ENCODE data around the gene GABBR1.

The GABBR1 gene

DNA sequence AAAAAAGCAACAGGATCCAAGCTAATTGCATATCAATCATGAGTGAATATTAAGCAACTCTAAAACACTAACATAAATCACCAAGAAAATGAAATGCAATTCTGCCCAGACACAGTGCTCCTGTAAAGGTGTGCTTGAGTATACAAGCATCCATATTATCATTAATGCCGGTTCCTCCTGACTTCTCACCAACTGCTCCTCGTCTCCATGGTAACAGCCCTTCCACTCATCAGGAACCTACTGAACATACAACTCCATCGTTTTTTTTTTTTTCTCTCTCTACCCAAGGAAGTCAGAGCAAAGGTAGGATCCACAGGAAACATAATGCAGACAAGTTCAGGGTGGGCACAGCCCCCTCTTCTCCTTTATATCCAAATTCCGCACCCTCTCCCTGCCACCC, 12.4 kb downstream of the GABBR1 start:
- DNase-seq (ENCODE audit: low spot score) = no peak

DNA sequence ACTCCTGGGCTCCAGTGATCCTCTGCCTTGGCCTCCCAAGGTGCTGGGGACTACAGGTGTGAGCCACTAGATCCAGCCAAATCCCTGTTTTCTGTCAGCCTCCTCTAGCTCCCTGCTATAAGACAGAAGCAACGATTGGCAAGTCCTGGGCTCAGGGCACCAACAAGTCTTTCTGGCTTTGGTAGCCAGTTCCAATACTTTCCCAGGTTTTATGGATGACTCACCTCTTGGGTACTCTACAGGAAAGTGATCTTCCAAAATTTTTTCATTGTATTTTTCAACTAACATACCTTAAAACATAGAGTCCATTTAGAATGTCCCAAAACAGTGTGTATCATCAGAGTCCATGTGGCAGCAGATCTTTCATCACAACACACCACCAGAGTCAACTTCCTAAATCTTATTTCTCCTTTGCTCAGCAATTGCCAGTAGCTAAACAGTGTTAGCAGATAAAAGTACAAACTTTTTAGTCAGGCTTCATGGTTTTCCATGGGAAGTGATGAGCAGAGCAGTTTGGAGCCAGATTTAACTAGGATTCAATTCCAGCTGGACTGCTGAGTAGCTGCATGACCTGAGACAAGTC, 13.3 kb downstream of the GABBR1 start:
- no peak for DNase-seq (ENCODE audit: low spot score)

DNA sequence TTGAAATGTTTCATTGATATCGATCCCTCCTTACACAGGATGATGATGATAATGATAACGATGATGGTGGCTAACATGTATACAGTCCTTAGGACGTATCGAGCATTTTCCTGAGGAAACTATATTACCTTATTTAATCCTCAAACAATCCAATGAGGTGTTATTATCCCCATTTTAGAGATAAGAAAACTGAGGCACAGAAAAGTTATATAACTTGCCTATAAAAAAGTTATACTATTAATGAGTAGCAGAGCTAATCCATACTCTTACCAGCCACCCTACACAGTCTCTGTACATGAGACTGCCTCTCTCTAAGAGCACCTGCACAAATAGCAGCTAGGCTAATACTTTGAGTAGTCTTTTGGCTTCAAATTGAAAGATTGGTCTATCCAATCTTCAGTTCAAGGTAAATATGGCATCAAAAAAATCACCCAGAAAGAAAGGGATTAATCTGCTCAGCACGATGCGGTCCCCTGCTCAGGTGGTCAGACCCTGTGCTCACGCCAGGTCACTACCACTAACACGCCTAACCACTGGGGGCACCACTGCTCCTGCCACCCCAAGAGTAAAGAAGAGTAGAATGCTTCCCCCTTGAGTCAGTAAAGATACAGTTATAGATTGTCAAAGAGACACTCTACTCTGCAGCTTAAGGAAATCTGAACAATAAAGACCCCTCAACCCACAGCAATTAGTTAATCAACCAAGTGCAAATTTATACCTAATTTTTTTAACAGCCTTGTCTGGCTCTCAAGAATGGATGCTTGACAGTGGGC, 15.0 kb downstream of the GABBR1 start:
- DNase-seq (ENCODE audit: low spot score) = no peak

- no peak for DNase-seq (ENCODE audit: low spot score)
These were observed 21.6 kb downstream of the GABBR1 start for GRCh38 chr6:29611426-29611825.

- no peak for DNase-seq (ENCODE audit: low spot score)
These were observed 22.4 kb downstream of the GABBR1 start for GRCh38 chr6:29610540-29610939.

DNA sequence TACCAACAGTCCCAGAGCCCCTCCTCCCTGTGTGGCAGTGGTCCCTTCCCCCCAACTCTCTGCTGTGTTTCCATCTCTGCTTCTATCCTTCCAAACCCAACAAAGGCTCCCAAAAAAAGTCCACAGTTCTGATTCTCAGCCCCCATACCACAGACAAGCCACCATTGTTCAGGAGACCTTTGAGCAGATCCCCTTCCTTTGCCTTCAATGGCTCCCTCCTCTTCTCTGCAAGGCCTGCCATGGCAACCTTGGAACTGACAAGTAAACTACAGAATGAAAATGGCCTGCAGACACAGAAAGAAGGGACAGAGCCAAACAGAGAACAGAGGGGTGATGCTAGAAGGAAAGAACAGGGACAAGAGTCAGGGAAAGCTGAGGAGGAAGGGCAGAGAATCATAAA, 24.9 kb downstream of the GABBR1 start:
- no peak for DNase-seq (ENCODE audit: low spot score)

GRCh38 chr6:29603930-29604329, 29.1 kb downstream of the GABBR1 start:
- no peak for DNase-seq (ENCODE audit: low spot score)

DNA sequence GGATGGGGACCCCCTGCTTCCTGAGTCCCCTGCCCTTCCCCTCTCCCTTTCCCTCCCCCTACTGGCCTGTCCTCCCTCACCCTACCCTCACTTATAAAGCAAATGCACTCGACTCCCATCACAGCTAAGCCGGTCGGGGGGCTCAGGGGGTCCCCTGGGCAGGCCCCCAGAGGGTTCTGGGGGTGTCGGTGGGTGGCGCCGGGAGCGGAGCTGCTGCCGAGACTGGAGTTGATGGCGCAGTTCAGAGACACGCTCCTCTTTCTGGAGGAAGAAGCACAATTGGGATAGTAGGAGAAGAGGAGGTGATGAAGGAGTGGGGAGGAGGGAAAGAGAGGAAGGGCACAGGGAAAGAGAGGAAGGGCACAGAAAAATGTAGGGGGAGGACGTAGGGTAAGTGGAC, 29.5 kb downstream of the GABBR1 start:
- no peak for DNase-seq (ENCODE audit: low spot score)

DNA sequence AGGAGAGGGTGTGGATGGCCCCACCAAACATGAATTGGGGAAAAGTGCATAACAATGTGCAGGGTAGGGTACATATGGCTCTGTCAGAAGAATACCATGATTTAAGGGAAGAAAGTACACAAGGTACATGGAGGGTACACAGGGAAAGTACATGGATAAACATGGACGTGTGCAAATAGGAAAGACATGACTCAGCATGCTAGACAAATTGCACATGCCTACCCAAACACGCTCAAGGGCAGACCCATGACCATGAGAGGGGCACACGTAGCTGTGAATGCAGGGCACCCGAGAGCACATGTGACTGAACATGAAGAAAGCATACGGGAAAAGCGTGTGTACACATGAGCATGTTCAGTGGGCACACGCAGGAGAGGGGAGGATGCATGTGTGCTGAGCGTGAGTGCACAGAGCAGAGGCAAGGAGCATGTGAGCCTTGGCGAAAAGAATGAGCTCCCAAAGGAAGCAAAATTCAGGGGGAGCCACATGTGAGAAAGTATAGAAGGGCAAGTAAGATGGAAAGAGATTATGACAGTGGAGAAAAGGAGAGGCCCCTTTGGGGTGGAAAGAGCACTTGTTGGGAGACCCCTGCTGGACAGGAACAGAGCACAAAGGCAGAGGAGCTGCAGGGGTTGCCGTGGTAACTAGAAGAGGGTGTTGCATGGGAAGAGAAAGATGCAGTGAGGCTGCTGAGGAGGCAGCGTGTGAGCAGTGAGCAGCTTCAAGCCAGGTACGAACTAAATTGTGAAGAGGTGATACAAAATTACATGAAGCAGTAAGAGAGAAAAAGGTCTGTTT, 30.2 kb downstream of the GABBR1 start:
- peak; percentile 46 for DNase-seq (ENCODE audit: low spot score)

- no peak for DNase-seq (ENCODE audit: low spot score)
These were observed 34.7 kb downstream of the GABBR1 start for GRCh38 chr6:29598172-29598747.

DNA sequence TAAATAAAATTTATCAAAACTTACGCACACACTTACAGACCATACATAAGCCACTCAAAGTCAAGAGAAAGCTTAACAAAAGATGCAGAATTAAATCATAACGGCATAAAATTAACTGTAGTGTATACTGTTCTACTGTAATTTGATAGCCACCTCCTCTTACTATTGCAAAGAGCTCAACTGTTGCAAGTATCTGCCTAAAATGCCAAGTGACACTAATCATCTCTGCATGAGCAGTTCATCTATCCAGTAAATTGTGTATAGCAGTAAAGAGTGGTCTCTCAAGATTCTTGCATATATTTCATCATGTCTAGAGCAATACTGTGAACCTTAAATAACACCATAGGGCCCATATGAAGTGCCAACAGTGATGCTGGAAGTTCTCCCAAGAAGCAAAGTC, 35.8 kb downstream of the GABBR1 start:
- no peak for DNase-seq (ENCODE audit: low spot score)

- no peak for DNase-seq (ENCODE audit: low spot score)
These were observed 36.5 kb downstream of the GABBR1 start for GRCh38 chr6:29596381-29596900.

- no peak for DNase-seq (ENCODE audit: low spot score)
These were observed 39.7 kb downstream of the GABBR1 start for GRCh38 chr6:29593199-29593855.

DNA sequence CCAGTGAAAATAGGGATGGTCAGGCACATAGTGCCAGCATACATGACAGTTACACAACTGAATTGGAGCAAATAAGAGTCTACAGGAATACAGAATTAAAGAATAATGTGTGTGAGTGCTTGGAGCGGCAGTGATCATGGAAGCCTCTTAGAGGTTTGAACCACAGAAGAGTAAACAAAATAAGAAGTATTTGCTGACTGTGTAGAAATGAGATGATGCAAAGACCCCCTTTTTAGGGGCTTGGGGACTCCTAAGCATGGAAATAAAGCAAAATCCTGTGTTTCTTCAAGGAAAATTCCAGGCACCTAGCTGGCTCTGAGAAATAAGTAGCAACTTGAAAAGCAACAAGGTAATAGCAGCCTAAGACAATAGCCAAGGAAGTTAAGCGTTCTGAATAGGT, 41.3 kb downstream of the GABBR1 start:
- DNase-seq (ENCODE audit: low spot score) = no peak

- DNase-seq (ENCODE audit: low spot score) = no peak
These were observed 42.7 kb downstream of the GABBR1 start for GRCh38 chr6:29590218-29590808.

- peak; percentile 29 for DNase-seq (ENCODE audit: low spot score)
These were observed 43.4 kb downstream of the GABBR1 start for GRCh38 chr6:29589423-29590048.

- DNase-seq (ENCODE audit: low spot score) = no peak
These were observed 48.2 kb downstream of the GABBR1 start, which contains the start of gene OR2H2 for GRCh38 chr6:29584821-29585220. Gene OR2H2, plus strand, starts transcription at chr6:29585121. Its CDS starts 2,824 bp downstream, at chr6:29587945.

DNA sequence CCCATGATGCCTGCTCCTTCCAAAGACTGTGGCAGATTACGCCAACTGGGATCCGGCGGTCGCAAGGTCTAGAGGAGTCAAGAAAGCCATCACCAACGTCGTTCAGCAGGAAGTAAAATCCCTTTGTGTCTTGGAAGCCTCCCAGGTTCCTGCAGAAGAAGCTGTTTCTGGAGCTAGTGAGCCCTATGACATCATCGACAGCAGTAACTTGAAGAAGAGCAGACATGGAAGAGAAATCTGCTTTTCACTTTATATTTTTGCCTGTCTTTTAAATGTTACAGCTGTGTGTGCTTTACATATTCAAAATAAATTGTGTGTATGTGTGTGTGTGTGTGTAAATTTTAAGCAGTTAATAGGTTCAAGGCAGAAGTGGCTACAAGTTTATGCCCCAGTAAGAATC, 55.4 kb downstream of the GABBR1 start:
- no peak for DNase-seq (ENCODE audit: low spot score)

- no peak for DNase-seq (ENCODE audit: low spot score)
These were observed 56.9 kb downstream of the GABBR1 start for GRCh38 chr6:29576056-29576455.

DNA sequence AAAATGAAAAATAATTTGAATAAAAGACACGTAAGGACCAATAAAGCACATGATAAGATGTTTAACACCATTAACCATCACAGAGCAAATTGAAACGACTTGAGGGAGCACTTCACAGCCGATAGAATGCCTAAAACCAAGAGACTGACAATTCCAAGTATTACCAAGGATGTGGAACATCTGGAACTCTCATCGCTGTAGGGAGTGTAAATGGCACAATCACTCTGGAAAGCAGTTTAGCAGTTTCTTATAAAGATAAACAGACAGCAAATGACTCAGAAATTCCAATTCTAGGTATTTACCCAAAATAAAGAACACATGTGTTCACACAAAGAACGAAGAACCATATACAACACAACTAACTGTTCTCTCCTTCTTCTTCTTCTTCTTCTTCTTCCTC, 65.0 kb downstream of the GABBR1 start:
- no peak for DNase-seq (ENCODE audit: low spot score)

- DNase-seq (ENCODE audit: low spot score) = no peak
These were observed 65.4 kb downstream of the GABBR1 start for GRCh38 chr6:29567541-29567940.

Data from SK-N-DZ (cell line).